Left kidney (tissue), 2 donors: ENCODE data around the gene HAND2. TPM values are rescaled to one million over a fixed set of nuclear protein-coding genes. Genes with fewer than 3 reads are reported as not detected.

ENCODE experiments used
- DNase-seq: peaks from one replicate; pipeline ENCODE4 v3.0.0-alpha.2; 2013
- polyA plus RNA-seq: library from polyadenylated mRNA; unstranded; fragments of 120-200 nt; gene quantifications from one replicate; pipeline ENCODE4 v1.2.1, GENCODE V29; 2013; ENCODE audit not compliant: insufficient read length

The HAND2 gene
- polyA plus RNA-seq, 1 donor, result not detected

DNA sequence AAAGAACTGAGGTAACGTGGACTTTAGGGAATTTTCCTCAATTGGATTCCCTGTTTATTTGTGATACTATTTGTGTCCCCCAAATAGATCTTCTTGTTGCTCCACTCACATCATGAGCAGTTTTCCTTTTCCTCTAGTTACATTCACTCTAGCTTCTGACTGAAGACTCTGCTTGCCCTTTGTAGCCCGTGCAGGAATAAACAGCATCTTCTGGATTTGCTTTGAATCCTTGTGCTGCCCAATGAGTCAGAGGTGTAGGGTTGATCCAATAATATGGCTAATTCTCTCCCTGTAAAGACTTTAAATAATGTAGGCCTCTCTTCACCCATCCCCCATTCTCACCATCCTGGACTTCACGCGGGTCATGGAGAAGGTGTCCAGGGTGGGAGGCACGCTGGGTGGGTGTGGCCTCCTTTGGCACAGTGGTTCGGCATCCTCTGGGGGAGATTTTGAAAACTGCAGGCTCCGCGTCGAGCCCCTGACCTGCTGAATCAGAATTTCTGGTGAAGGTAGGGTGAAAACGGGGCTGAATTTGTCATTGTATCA, 9.0 kb downstream of the HAND2 start:
- DNase-seq, result no peak

- DNase-seq, result no peak
Measured at GRCh38 chr4:173519111-173520101, 10.6 kb downstream of the HAND2 start.

DNA sequence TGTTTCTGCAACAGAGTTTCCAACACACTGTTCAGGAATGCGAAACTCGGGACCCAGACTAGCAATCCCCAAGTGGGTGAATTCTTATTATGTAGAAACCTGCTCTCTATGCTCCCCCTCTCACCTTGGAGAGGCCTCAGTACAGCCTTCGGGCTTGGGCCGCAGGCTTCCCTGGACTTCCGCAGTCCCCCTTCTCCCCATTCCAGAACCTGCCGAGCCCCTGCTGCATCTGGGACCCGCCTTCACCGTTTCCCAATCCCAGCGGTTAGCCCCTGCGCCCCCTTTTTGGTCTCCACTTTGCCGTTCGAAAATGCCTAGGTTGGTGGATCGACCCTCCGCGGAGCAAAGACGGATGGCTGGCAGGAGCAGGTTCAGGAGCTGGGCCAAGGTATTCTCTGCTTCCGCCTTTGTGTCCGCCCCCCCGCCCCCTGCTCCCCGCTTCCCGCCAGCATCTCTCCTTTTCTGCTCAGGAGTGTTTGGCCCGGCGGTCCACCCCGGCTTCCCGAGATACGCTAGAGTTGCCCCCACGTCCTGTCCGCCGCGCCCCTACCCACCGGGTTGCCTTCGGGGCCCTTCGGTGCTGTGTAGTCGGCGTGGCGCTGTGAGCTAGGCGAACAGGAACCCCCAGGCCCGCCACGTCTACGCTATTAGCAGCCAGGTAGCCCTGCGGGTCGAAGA, 11.5 kb downstream of the HAND2 start:
- no peak for DNase-seq

DNA sequence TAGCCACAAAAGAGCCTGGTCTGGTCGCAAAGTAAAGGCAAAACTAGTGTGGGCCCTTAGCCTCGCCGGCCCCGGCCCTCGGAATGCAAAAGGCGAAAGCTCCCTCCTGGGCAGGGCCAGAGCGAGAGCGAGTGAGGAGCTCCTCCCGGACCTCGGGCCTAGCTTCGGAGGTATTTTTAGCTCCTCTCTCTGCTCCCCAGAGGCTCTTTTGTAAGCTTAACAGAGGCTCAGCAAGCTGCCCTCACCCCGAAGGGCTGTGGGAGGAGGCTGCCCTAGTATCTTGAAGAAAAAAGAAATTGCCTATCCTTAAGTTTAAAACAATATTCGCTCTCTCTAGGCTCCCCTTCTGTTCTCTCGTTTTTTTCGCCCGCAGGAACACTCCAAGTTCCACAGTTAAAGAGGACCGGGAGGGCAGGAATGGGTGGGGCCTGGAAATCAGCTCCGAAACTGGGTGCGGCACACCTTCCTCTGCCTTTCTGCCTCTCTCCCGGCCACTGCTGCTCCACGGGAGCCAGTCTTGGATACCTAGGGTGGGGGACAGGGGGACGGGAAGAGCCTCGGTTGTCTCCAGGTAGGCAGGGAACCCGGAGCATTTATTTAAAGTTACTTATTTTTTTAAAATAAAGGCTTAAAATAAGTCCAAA, 12.1 kb downstream of the HAND2 start:
- no peak for DNase-seq

GRCh38 chr4:173516621-173517524, 13.2 kb downstream of the HAND2 start:
- no peak for DNase-seq

DNA sequence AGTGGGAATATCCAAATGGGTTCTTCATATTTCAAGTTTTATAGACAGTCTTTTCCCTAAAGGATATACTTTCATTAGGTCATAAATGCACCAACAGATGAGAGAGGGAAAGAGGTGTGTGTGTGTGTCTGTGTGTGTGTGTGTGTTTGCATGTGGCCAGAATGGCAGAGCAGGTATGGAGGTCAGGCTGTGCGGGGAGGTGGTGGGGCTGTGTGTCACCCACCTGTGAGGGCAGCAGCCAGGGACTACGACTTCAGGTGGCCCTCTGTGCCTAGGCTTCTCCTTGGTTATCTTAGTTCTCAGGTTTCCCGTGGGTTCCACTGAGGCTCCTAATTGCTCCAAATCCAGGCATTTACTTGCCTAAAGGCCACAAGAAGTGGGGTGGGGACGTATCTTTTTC, 14.6 kb downstream of the HAND2 start:
- DNase-seq, result no peak

GRCh38 chr4:173514641-173515217, 15.3 kb downstream of the HAND2 start:
- no peak for DNase-seq

DNA sequence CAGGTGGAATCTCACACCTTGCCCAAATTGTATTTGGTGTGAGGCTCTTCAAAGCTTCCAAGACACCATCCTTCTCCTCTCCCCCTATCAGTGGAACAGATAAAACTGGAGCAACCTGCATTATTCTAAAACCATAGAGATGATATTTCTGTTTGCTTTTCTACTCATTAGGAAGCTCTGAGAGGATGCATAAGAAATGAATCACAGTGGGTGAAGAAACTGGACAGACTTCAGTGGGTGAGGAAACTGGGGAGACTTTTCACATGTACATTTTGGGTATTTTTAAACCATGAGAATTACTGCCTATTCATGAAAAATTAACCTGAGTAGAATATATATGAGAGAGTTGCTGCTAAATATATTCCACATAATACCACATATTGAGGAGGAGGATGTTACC, 16.4 kb downstream of the HAND2 start:
- DNase-seq, result no peak

GRCh38 chr4:173511787-173512361, 18.2 kb downstream of the HAND2 start:
- DNase-seq, result no peak

- DNase-seq, result no peak
Measured at GRCh38 chr4:173509036-173510001, 20.7 kb downstream of the HAND2 start.

DNA sequence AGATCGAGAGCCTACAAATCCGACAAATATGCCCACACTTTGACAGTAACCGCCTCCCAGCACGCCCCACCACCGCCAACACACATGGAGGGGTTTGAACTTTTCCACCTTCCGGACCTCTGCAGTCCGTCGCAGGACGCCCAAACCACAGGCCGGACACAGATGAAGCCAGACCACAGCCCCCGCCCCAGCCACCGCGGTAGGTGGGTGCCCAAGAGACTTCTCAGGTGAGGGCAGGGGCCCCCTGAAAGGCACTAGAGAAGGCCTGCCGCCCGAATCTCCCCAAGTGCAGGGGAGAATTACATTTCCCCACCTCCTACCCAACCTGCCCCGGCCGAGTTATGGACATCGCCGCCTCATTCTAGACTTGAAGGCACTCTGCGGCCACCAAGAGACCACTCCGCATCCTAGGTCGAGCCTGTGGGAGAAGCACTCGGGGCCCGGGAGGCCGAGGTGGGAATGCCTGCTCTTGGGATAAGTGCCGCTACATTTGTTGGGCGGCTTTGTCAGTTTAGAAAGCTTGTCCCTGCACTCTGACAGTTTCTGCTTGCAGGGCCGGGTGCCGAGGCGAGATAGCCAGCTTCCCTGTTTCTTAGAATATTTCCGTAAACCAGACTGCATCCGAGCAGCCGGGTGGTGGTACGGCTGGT, 21.5 kb downstream of the HAND2 start:
- no peak for DNase-seq

- no peak for DNase-seq
Measured at GRCh38 chr4:173507471-173508385, 22.3 kb downstream of the HAND2 start.

GRCh38 chr4:173506597-173507211, 23.3 kb downstream of the HAND2 start:
- no peak for DNase-seq

- DNase-seq, result no peak
Measured at GRCh38 chr4:173505924-173506518, 24.0 kb downstream of the HAND2 start.

DNA sequence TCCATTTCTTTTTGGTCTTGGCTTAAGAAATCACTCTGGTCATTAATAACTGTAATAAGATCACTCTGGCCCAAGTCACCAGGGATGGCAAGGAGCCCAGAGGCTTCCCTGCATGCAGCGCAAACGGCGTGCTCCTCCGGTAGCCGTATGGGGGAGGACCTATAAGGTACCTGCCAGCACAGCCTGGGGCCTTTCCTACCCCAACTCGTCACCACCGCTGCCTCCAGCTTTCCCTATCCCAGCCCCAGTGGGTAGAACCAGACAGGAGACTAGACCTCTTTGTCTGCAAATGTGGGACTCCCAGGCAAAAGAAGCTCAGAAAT, 25.9 kb downstream of the HAND2 start:
- no peak for DNase-seq

GRCh38 chr4:173503330-173504180, 26.5 kb downstream of the HAND2 start:
- DNase-seq, result no peak
